ENCODE data around the gene MRPS6. TPM values are rescaled to one million over a fixed set of nuclear protein-coding genes. Genes with fewer than 3 reads are reported as not detected.

Gene MRPS6
- total RNA-seq, 1 donor from 2014 or later: 42.4 TPM

- TF ChIP-seq CTCF (IDR thresholded peaks at IDR 0.05; ENCODE audit: unreplicated experiment): no peak
- H3K4me1 Mint-ChIP-seq (ENCODE audit: unreplicated experiment): peaks cover 21% of the 10 kb centered on the region
- H3K27ac Mint-ChIP-seq (ENCODE audit: unreplicated experiment): no peak overlapping the region
- H3K9me3 Mint-ChIP-seq (ENCODE audit: unreplicated experiment): no peaks in the 10 kb centered on the region
- H3K27me3 Mint-ChIP-seq (ENCODE audit: unreplicated experiment): no peaks in the 10 kb centered on the region
- H3K36me3 Mint-ChIP-seq (ENCODE audit: low read depth, unreplicated experiment): no peaks in the 10 kb centered on the region
- no peak for DNase-seq (ENCODE audit: low spot score)
- no peak overlapping the region for H3K4me3 Mint-ChIP-seq (ENCODE audit: unreplicated experiment)
These were observed 5.5 kb downstream of the MRPS6 start for GRCh38 chr21:34078915-34079314.

- Mint-ChIP-seq H3K27me3 (ENCODE audit: unreplicated experiment) (no peaks in the 10 kb centered on the region), H3K36me3 (ENCODE audit: low read depth, unreplicated experiment) (no peaks in the 10 kb centered on the region), H3K9me3 (ENCODE audit: unreplicated experiment) (no peaks in the 10 kb centered on the region), H3K4me3 (ENCODE audit: unreplicated experiment) (no peak overlapping the region), H3K27ac (ENCODE audit: unreplicated experiment) (no peak overlapping the region), H3K4me1 (ENCODE audit: unreplicated experiment) (peaks cover 7% of the 10 kb centered on the region)
- TF ChIP-seq CTCF (IDR thresholded peaks at IDR 0.05; ENCODE audit: unreplicated experiment): no peak
- DNase-seq (ENCODE audit: low spot score): no peak
These were observed 7.3 kb downstream of the MRPS6 start for GRCh38 chr21:34080710-34081109.

- DNase-seq (ENCODE audit: low spot score): no peak
These were observed 9.4 kb downstream of the MRPS6 start for GRCh38 chr21:34082769-34083168.

GRCh38 chr21:34083357-34083756 lies 10.0 kb downstream of the MRPS6 start:
- H3K4me1 Mint-ChIP-seq (ENCODE audit: unreplicated experiment): peaks cover 3% of the 10 kb centered on the region
- H3K4me3 Mint-ChIP-seq (ENCODE audit: unreplicated experiment): no peak overlapping the region
- no peaks in the 10 kb centered on the region for H3K9me3 Mint-ChIP-seq (ENCODE audit: unreplicated experiment)
- H3K27ac Mint-ChIP-seq (ENCODE audit: unreplicated experiment): no peak overlapping the region
- H3K27me3 Mint-ChIP-seq (ENCODE audit: unreplicated experiment): no peaks in the 10 kb centered on the region
- TF ChIP-seq CTCF (IDR thresholded peaks at IDR 0.05; ENCODE audit: unreplicated experiment): no peak
- no peaks in the 10 kb centered on the region for H3K36me3 Mint-ChIP-seq (ENCODE audit: low read depth, unreplicated experiment)
- DNase-seq (ENCODE audit: low spot score): no peak

More at GRCh38 chr21:34082769-34083168, 9.4 kb downstream of the MRPS6 start:
- Mint-ChIP-seq H3K36me3 (ENCODE audit: low read depth, unreplicated experiment) (no peaks in the 10 kb centered on the region), H3K27me3 (ENCODE audit: unreplicated experiment) (no peaks in the 10 kb centered on the region), H3K9me3 (ENCODE audit: unreplicated experiment) (no peaks in the 10 kb centered on the region), H3K4me3 (ENCODE audit: unreplicated experiment) (no peak overlapping the region), H3K4me1 (ENCODE audit: unreplicated experiment) (peaks cover 3% of the 10 kb centered on the region), H3K27ac (ENCODE audit: unreplicated experiment) (no peak overlapping the region)
- no peak for TF ChIP-seq CTCF (IDR thresholded peaks at IDR 0.05; ENCODE audit: unreplicated experiment)

- peaks cover 3% of the 10 kb centered on the region for H3K4me1 Mint-ChIP-seq (ENCODE audit: unreplicated experiment)
- no peaks in the 10 kb centered on the region for H3K27me3 Mint-ChIP-seq (ENCODE audit: unreplicated experiment)
These were observed 11.8 kb downstream of the MRPS6 start for GRCh38 chr21:34085129-34085528.

More at GRCh38 chr21:34085129-34085528, 11.8 kb downstream of the MRPS6 start:
- TF ChIP-seq CTCF (IDR thresholded peaks at IDR 0.05; ENCODE audit: unreplicated experiment): no peak
- Mint-ChIP-seq H3K36me3 (ENCODE audit: low read depth, unreplicated experiment) (no peaks in the 10 kb centered on the region), H3K9me3 (ENCODE audit: unreplicated experiment) (no peaks in the 10 kb centered on the region), H3K4me3 (ENCODE audit: unreplicated experiment) (no peak overlapping the region), H3K27ac (ENCODE audit: unreplicated experiment) (no peak overlapping the region)
- no peak for DNase-seq (ENCODE audit: low spot score)
